HG02981 (cell line): ENCODE results near the gene CMIP.
A peak's percentile ranks its signal among the peaks of the same experiment; 100 is the strongest.
"Not testable (repeated sequence)": the region's sequence is repeated elsewhere in the genome, so short reads cannot be mapped to it uniquely, and the experiment has no call there.

Experiments
- ATAC-seq: cut with Tn5 transposase; IDR thresholded peaks from one replicate; pipeline ENCODE4 v1.9.1; 2021; ENCODE audit warnings: mild to moderate bottlenecking, moderate library complexity; ENCODE audit not compliant: unreplicated experiment

CMIP gene

GRCh38 chr16:81444448-81445121 is at the start of gene CMIP:
CMIP (plus strand) TSS chr16:81444808.
- peak; percentile 73 for ATAC-seq

- ATAC-seq, result no peak
These were observed 49.5 kb upstream of the CMIP start for GRCh38 chr16:81394966-81395655.

GRCh38 chr16:81397058-81397878 is 47.3 kb upstream of the CMIP start:
- ATAC-seq, result no peak

GRCh38 chr16:81397879-81398520 is 46.6 kb upstream of the CMIP start:
- ATAC-seq, result no peak

- ATAC-seq, result no peak
These were observed 44.7 kb upstream of the CMIP start for GRCh38 chr16:81399909-81400308.

GRCh38 chr16:81401035-81401950 is 43.3 kb upstream of the CMIP start:
- ATAC-seq, result no peak

GRCh38 chr16:81403208-81403600 is 41.4 kb upstream of the CMIP start:
- ATAC-seq, result no peak

- ATAC-seq, result peak; percentile 81
These were observed 40.8 kb upstream of the CMIP start for GRCh38 chr16:81403601-81404391.

- ATAC-seq, result not testable (repeated sequence)
These were observed 39.6 kb upstream of the CMIP start for GRCh38 chr16:81405002-81405401.

GRCh38 chr16:81405702-81406113 is 38.9 kb upstream of the CMIP start:
- ATAC-seq, result no peak

GRCh38 chr16:81408409-81408950 is 36.1 kb upstream of the CMIP start:
- ATAC-seq, result no peak

- ATAC-seq, result no peak
These were observed 35.5 kb upstream of the CMIP start for GRCh38 chr16:81409016-81409556.

- ATAC-seq, result no peak
These were observed 33.8 kb upstream of the CMIP start for GRCh38 chr16:81410643-81411293.

GRCh38 chr16:81413245-81413990 is 31.2 kb upstream of the CMIP start:
- no peak for ATAC-seq

GRCh38 chr16:81415751-81416150 is 28.9 kb upstream of the CMIP start:
- ATAC-seq, result no peak

- ATAC-seq, result no peak
These were observed 27.9 kb upstream of the CMIP start for GRCh38 chr16:81416749-81417148.

- no peak for ATAC-seq
These were observed 27.4 kb upstream of the CMIP start for GRCh38 chr16:81417210-81417609.

GRCh38 chr16:81419806-81420205 is 24.8 kb upstream of the CMIP start:
- no peak for ATAC-seq
